T-helper 1 cell (primary cell): ENCODE measurements around the gene FARSB.

Source experiments
- DNase-seq, 5 donors: peaks; one replicate each; pipeline ENCODE4 v3.0.0-alpha.2; 2012 to 2020

The FARSB gene

GRCh38 chr2:222656526-222657446 is 894 bp upstream of the FARSB start:
- DNase-seq: no peak

GRCh38 chr2:222653280-222653679 is 2.6 kb downstream of the FARSB start:
- peak in 1 of 5 donors; percentile 19 for DNase-seq

GRCh38 chr2:222652491-222653255 is 3.2 kb downstream of the FARSB start:
- peak in 1 of 5 donors; percentile 54 for DNase-seq

- no peak for DNase-seq
Observed at GRCh38 chr2:222651718-222652418, 4.0 kb downstream of the FARSB start.

- DNase-seq: no peak
Observed at GRCh38 chr2:222649801-222650200, 6.1 kb downstream of the FARSB start.

- DNase-seq: no peak
Observed at GRCh38 chr2:222646008-222646407, 9.9 kb downstream of the FARSB start.

GRCh38 chr2:222643134-222643533 is 12.8 kb downstream of the FARSB start:
- no peak for DNase-seq

GRCh38 chr2:222641336-222641735 is 14.6 kb downstream of the FARSB start:
- no peak for DNase-seq

GRCh38 chr2:222637067-222637466 is 18.8 kb downstream of the FARSB start:
- no peak for DNase-seq

- no peak for DNase-seq
Observed at GRCh38 chr2:222635295-222635694, 20.6 kb downstream of the FARSB start.

GRCh38 chr2:222627764-222628163 is 28.1 kb downstream of the FARSB start:
- DNase-seq: no peak

- DNase-seq: no peak
Observed at GRCh38 chr2:222623756-222624309, 32.1 kb downstream of the FARSB start.

GRCh38 chr2:222622910-222623309 is 33.0 kb downstream of the FARSB start:
- DNase-seq: no peak

- DNase-seq: no peak
Observed at GRCh38 chr2:222621893-222622292, 34.0 kb downstream of the FARSB start.

GRCh38 chr2:222615320-222615719 is 40.6 kb downstream of the FARSB start:
- no peak for DNase-seq

GRCh38 chr2:222613715-222614331 is 42.1 kb downstream of the FARSB start:
- peak in 2 of 5 donors; percentile 5 to 21 for DNase-seq

- no peak for DNase-seq
Observed at GRCh38 chr2:222611684-222612083, 44.2 kb downstream of the FARSB start.

GRCh38 chr2:222610746-222611145 is 45.1 kb downstream of the FARSB start:
- DNase-seq: no peak

- DNase-seq: no peak
Observed at GRCh38 chr2:222609381-222609780, 46.5 kb downstream of the FARSB start.

GRCh38 chr2:222608081-222608480 is 47.8 kb downstream of the FARSB start:
- no peak for DNase-seq

GRCh38 chr2:222606306-222606705 is 49.6 kb downstream of the FARSB start:
- DNase-seq: no peak

GRCh38 chr2:222604749-222605515 is 51.0 kb downstream of the FARSB start:
- no peak for DNase-seq
